NOMO-1 treated with DMSO at 0.1 percent for 48 hours (cell line): ENCODE measurements around the gene SERTM2.

Experiments used
- DNase-seq: peaks from one replicate; lab custom pipeline; 2025; ENCODE audit not compliant: unreplicated experiment; lab: John Stamatoyannopoulos, UW

SERTM2 gene

GRCh38 chrX:111555406-111555958 is 44.0 kb downstream of the SERTM2 start:
- DNase-seq, result no peak

GRCh38 chrX:111560801-111561200 is 49.4 kb downstream of the SERTM2 start:
- DNase-seq, result no peak

GRCh38 chrX:111561851-111562250 is 50.4 kb downstream of the SERTM2 start:
- no peak for DNase-seq

- no peak for DNase-seq
These were observed 56.3 kb downstream of the SERTM2 start for GRCh38 chrX:111567542-111568255.

GRCh38 chrX:111568354-111568753 is 56.9 kb downstream of the SERTM2 start:
- no peak for DNase-seq

GRCh38 chrX:111568817-111569216 is 57.4 kb downstream of the SERTM2 start:
- no peak for DNase-seq
